HG02571 (cell line): ENCODE results near the gene C1orf167.

Source experiments
- ATAC-seq: cut with Tn5 transposase; IDR thresholded peaks from one replicate; pipeline ENCODE4 v1.9.1; 2021; ENCODE audit warnings: mild to moderate bottlenecking, moderate library complexity; ENCODE audit not compliant: unreplicated experiment

The C1orf167 gene

GRCh38 chr1:11759791-11760190 lies 2.2 kb upstream of the C1orf167 start:
- ATAC-seq = no peak

DNA sequence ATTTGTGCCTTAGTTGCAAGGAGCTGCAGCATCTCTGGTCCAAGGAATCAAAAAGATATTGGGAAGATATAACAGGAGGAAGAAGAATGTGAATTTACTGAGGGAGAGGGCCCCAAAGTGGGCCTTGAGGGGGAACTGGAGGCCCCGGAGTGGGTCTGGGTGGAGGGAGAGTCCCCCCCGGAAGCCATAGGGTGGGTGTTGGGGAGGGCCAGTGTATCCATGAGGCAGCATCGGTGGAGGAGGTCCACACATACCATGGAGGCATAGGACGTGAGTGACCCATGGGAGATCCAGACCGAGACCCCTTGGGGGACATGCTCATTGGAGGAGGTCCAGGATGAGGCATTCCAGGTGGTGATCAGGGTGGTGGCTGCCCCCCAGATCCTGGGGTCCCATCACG lies 708 bp upstream of the C1orf167 start:
- no peak for ATAC-seq

GRCh38 chr1:11764115-11764514 lies 2.1 kb downstream of the C1orf167 start:
- no peak for ATAC-seq

DNA sequence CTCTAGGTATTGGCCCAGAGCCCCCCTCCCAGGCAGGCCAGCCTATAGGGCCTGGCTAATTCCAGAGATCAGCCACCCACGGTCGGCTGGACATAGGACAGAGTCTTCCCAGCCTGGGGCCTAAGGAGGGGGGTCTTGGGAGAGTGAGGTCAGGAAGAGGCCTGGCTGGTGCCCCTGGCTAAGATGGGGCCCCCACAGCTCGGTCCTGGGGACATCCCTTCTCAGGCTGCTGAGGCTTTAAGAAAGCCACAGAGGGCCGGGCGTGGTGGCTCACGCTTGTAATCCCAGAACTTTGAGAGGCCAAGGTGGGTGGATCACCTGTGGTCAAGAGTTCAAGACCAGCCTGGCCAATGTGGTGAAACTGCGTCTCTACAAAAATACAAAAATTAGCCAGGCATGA lies 2.5 kb downstream of the C1orf167 start:
- ATAC-seq = no peak

DNA sequence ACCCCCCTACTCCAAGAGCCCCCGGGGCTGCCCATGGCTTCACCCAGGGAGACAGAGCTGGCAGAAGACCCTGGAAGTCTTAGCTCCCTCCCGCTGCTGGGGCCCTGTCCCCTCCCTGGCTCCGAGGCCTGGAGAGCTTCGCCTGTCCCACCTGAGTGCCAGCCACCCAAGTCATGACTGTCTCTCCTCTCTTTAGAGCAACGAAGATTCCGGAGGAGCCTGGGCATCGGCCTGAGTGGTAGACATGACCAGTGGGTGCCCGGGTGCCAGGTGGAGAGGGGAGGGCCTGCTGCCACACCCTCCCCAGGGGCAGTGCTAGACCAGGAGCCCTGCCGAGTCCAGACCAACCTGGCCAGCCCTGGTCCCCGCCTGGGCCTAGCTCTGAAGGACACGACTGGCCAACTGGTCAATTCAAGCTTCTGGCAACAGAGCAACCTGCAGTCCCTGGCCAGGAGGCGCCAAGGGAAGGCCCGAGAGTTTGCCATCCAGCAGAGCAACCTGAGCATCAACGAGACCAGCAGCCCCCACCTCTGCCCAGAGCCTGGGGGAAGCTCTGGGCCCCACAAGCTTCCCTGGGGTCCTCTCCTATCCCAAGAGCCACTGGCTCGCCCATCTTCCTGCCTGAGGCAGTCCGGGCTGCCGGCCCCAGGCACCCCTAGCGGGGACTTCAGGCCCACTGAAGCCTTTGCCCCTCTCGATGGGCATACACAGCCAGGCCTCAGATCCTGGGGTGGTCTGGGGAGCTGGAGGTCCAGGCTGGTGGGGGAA lies 3.9 kb downstream of the C1orf167 start:
- no peak for ATAC-seq

GRCh38 chr1:11766429-11766776 lies 4.4 kb downstream of the C1orf167 start:
- ATAC-seq = no peak

- ATAC-seq = no peak
These were observed 6.1 kb downstream of the C1orf167 start for GRCh38 chr1:11767922-11768704.

- ATAC-seq = no peak
These were observed 6.8 kb downstream of the C1orf167 start for GRCh38 chr1:11768821-11769220.

DNA sequence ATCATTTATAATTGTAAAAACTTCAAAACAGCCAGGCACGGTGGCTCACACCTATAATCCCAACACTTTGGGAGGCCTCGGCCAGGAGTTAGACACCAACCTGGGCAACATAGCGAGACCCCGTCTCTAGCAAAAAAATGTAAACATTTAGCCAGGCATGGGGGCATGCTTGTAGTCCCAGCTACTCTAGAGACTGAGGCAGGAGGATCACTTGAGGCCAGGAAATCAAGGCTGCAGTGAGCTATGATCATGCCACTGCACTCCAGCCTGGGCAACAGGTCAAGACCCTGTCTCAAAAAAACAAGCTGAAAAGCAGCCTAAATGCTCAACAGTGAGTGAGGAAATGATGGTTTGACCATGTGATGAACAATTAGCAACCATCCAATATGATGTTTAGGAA lies 7.3 kb downstream of the C1orf167 start:
- no peak for ATAC-seq

DNA sequence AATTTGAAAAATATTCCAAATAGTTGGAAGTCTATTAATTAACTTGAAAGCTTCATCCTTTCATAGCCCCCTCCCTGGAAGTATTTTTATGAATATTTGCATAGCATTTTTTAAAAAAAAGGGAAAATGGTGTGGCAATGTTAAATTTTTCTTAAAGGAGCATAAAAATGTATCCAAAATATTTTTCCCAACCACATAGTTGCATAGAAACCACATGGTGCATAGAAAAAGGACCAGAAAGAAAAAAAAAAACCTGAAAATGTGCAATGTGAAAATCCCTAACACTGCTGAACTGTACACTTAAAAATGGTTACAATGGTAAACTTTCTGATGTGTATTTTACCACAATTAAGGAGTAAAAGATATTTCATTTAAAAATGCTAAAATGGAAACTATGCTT lies 8.0 kb downstream of the C1orf167 start:
- ATAC-seq = no peak

- ATAC-seq = no peak
These were observed 9.6 kb downstream of the C1orf167 start for GRCh38 chr1:11771481-11772043.

DNA sequence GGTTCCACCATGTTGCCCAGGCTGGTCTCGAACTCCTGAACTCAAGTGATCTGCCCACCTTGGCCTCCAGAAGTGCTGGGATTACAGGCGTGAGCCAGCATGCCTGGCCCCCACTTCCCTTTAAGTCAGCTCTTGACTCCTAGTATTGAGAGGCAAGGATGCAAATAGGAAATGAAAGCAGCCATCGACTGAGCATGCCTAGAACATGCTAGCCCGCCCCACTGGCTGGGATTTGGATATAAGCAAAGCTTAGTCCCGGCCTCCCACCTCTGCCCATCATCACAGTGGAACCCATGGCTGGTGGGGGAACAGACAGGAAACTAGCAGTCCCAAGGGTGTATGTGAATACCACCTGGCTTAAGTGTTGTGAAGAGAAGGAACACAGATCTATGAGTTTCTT lies 10.5 kb downstream of the C1orf167 start:
- ATAC-seq = no peak

DNA sequence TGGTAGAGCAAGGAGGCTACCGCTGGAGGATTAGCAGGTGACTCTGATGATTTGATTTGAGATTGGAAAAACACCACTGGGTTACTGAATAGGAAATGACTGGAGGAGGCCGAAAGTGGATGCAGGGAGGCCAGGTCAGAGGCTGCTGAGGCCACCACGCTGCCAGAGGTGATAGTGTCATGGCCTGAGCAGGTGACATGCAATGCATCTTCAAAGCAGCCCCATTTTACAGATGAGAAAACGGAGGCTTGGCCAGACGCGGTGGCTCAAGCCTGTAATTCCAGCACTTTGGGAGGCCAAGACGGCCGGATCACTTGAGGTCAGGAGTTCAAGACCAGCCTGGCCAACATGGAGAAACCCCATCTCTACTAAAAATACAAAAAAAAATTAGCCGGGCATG lies 12.8 kb downstream of the C1orf167 start:
- ATAC-seq = no peak

GRCh38 chr1:11777658-11778322 lies 15.8 kb downstream of the C1orf167 start:
- ATAC-seq = no peak

DNA sequence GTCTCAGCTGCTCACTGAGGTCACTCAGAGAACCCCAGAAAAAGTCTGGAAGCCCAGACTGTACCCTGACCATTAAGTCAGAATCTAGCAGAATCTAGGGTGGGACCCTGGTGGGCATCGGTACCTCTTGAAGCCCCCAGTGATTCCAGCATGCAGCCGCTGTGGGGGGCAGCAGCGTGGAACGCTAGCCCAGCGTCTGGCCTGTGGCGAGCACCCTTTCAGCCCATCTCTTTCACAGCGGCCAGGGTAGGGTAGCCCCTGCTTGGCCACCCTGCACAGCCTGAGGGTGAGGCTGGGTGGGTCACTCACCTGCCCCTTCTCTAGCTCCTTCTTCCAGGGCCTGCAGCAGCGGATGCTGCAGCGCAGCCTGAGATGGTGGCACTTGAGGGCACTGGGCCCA lies 16.3 kb downstream of the C1orf167 start:
- ATAC-seq = no peak

GRCh38 chr1:11778844-11779623 lies 17.0 kb downstream of the C1orf167 start:
- ATAC-seq = no peak

DNA sequence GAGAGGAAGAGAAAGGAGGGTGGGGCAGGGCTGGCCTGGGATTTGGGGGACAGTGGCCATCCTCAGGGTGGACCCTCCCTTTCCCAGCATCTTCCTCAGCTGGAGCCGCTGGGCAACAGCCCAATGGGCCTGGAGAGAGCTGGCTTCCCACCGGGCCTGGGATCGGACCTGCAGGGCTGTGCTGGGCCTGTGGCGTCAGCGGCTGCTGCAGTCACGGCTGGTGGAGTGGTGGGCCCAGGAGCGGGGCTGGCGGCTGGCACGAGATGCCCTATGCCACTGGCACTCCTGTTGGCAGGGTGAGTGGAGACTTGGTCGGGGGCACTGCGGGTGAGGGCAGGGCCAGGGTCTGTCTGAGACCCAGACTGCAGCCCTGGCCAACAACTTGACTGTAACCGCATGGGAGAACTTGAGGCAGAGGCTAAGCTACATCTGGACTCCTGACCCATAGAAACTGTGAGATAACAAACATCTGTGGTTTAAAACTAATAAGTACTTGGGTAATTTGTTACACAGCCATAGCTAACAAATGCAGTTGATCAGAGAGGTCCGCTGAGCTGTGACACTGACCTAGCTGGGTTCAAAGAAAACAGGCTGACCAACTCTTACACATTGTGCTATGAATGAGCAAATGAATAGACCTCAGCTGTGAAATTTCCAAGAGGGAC lies 17.9 kb downstream of the C1orf167 start:
- ATAC-seq = no peak

- ATAC-seq = no peak
These were observed 18.6 kb downstream of the C1orf167 start for GRCh38 chr1:11780380-11781147.

DNA sequence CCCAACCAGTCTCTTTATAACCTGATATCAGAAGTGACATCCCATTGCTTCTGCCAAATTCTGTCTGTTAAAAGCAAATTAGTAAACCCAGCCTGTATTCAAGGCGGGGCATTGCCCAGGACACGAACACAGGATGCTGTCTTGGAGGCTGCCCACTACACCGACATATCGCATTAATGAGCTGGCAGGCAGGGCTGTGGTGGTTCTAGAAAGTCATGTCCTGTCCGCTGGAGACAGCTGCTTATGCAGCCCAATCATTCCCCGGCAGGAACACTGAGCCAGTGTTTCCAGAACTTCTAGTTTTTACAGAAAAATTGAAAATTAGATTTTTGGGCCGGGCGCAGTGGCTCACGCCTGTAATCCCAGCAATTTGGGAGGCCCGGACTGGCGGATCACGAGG lies 19.3 kb downstream of the C1orf167 start:
- ATAC-seq = no peak
